GM19463 (cell line): Measurements from ENCODE around the gene OXNAD1.

ENCODE experiments used
- ATAC-seq: cut with Tn5 transposase; IDR thresholded peaks from one replicate; pipeline ENCODE4 v1.9.1; 2021; ENCODE audit warnings: mild to moderate bottlenecking, moderate library complexity; ENCODE audit not compliant: unreplicated experiment

Gene OXNAD1

GRCh38 chr3:16326724-16327349, 61.8 kb downstream of the OXNAD1 start:
- ATAC-seq, result no peak

- ATAC-seq, result no peak
Measured at GRCh38 chr3:16328124-16328523, 63.1 kb downstream of the OXNAD1 start.

GRCh38 chr3:16329036-16329825, 64.2 kb downstream of the OXNAD1 start:
- no peak for ATAC-seq

- ATAC-seq, result no peak
Measured at GRCh38 chr3:16329826-16330129, 64.8 kb downstream of the OXNAD1 start.

GRCh38 chr3:16330351-16330750, 65.3 kb downstream of the OXNAD1 start:
- ATAC-seq, result no peak

- ATAC-seq, result no peak
Measured at GRCh38 chr3:16331319-16331883, 66.4 kb downstream of the OXNAD1 start.

GRCh38 chr3:16332904-16333426, 68.0 kb downstream of the OXNAD1 start:
- no peak for ATAC-seq

- ATAC-seq, result no peak
Measured at GRCh38 chr3:16334909-16335308, 69.9 kb downstream of the OXNAD1 start.

GRCh38 chr3:16335333-16335732, 70.3 kb downstream of the OXNAD1 start:
- ATAC-seq, result no peak

- ATAC-seq, result no peak
Measured at GRCh38 chr3:16335772-16336645, 71.0 kb downstream of the OXNAD1 start.

- ATAC-seq, result no peak
Measured at GRCh38 chr3:16336825-16337224, 71.8 kb downstream of the OXNAD1 start.

- ATAC-seq, result peak; percentile 96
Measured at GRCh38 chr3:16337856-16338540, 73.0 kb downstream of the OXNAD1 start.

- ATAC-seq, result no peak
Measured at GRCh38 chr3:16338999-16339398, 74.0 kb downstream of the OXNAD1 start.

- ATAC-seq, result no peak
Measured at GRCh38 chr3:16343101-16343500, 78.1 kb downstream of the OXNAD1 start.

- ATAC-seq, result no peak
Measured at GRCh38 chr3:16346413-16347081, 81.5 kb downstream of the OXNAD1 start.

- no peak for ATAC-seq
Measured at GRCh38 chr3:16347548-16347947, 82.5 kb downstream of the OXNAD1 start.

- ATAC-seq, result no peak
Measured at GRCh38 chr3:16349986-16350596, 85.1 kb downstream of the OXNAD1 start.

GRCh38 chr3:16350597-16351318, 85.7 kb downstream of the OXNAD1 start:
- no peak for ATAC-seq

- no peak for ATAC-seq
Measured at GRCh38 chr3:16352428-16352827, 87.4 kb downstream of the OXNAD1 start.
